OCI-LY7 (cell line): ENCODE results near the gene MACO1. TPM values are rescaled to one million over a fixed set of nuclear protein-coding genes. Genes with fewer than 3 reads are reported as not detected.
"Not testable (repeated sequence)": the region's sequence is repeated elsewhere in the genome, so short reads cannot be mapped to it uniquely, and the experiment has no call there.

Source experiments
- BruUV-seq: library from RNA; stranded (reverse); fragments of 400-500 nt; replicated peaks from 2 replicates; lab custom pipeline; 2021; lab: Mats Ljungman, UMichigan
- CTCF ChIA-PET: fragments of 300-600 bp; sonication (Branson Sonifier 250); formaldehyde crosslinking; loops from one replicate; lab custom pipeline; 2022; ENCODE audit warnings: antibody characterized with exemption; ENCODE audit not compliant: unreplicated experiment; lab: Charles Lee
- POLR2A ChIA-PET: fragments of 300-600 bp; sonication (Branson Sonifier 250); formaldehyde crosslinking; loops from one replicate; lab custom pipeline; 2022; ENCODE audit warnings: antibody characterized with exemption; lab: Charles Lee
- DNase-seq: peaks from one replicate; pipeline ENCODE4 v3.0.0-alpha.2; 2015; ENCODE audit warnings: low spot score
- H2AFZ ChIP-seq: fragments of 200-600 bp; sonication (generic), shearing (Covaris generic); 2 replicates; pipeline ENCODE4 v1.6.1; 2014; ENCODE audit warnings: mild to moderate bottlenecking, antibody characterized with exemption, low read length, moderate library complexity
- H3K27ac ChIP-seq: fragments of 200-600 bp; sonication (generic); 2 replicates; pipeline ENCODE4 v1.5.1; 2014; ENCODE audit warnings: mixed run types, low read depth, mild to moderate bottlenecking, moderate library complexity, low read length, inconsistent platforms; ENCODE audit not compliant: poor library complexity, severe bottlenecking
- H3K36me3 ChIP-seq: fragments of 200-600 bp; sonication (generic); 2 replicates; pipeline ENCODE4 v1.6.1; 2014; ENCODE audit warnings: mild to moderate bottlenecking, antibody characterized with exemption, low read length, moderate library complexity, mixed read lengths; ENCODE audit not compliant: insufficient read depth
- H3K4me1 ChIP-seq: fragments of 200-600 bp; sonication (generic); 2 replicates; pipeline ENCODE4 v1.5.1; 2014; ENCODE audit warnings: mild to moderate bottlenecking, low read length; ENCODE audit not compliant: insufficient read depth, poor library complexity, severe bottlenecking
- H3K4me2 ChIP-seq: fragments of 200-600 bp; sonication (generic); 2 replicates; pipeline ENCODE4 v1.6.1; 2014; ENCODE audit warnings: mild to moderate bottlenecking, low read length
- H3K4me3 ChIP-seq: fragments of 200-600 bp; sonication (generic); 2 replicates; pipeline ENCODE4 v1.5.1; 2014; ENCODE audit warnings: mild to moderate bottlenecking, low read depth, low read length; ENCODE audit not compliant: poor library complexity, severe bottlenecking
- H3K79me2 ChIP-seq: fragments of 200-600 bp; sonication (generic); 2 replicates; pipeline ENCODE4 v1.6.1; 2016; ENCODE audit warnings: low read depth, mild to moderate bottlenecking, low read length, moderate library complexity, mixed read lengths; ENCODE audit not compliant: insufficient read depth
- H3K9me2 ChIP-seq: fragments of 200-600 bp; sonication (generic); 2 replicates; pipeline ENCODE4 v1.6.1; 2016; ENCODE audit warnings: mild to moderate bottlenecking, low read length, mixed read lengths; ENCODE audit not compliant: insufficient read depth
- H3K9me3 ChIP-seq: fragments of 200-600 bp; sonication (generic); 2 replicates; pipeline ENCODE4 v1.6.1; 2014; ENCODE audit warnings: mild to moderate bottlenecking, mixed run types, low read length, mixed read lengths
- H4K20me1 ChIP-seq: fragments of 200-600 bp; sonication (generic); 2 replicates; pipeline ENCODE4 v1.6.1; 2014; ENCODE audit warnings: mild to moderate bottlenecking, antibody characterized with exemption, low read length, moderate library complexity, mixed read lengths; ENCODE audit not compliant: insufficient read depth
- intact Hi-C: fragments of 100-400 bp; cut with micrococcal nuclease; formaldehyde crosslinking; loops from one replicate; pipeline ENCODE4 v1.10.0; 2022; ENCODE audit not compliant: unreplicated experiment
- total RNA-seq, 2 experiments: library from RNA; depleted of rRNA in 1 of 2; stranded (reverse); fragments of >200 nt in 1 of 2; shearing (Covaris generic) in 1 of 2; gene quantifications; 2 replicates each; pipeline ENCODE4 v1.2.3, GENCODE V29; 2014 to 2022

MACO1 gene
- total RNA-seq, 2 experiments from 2014 or later: 11.8 to 18.6 TPM

DNA sequence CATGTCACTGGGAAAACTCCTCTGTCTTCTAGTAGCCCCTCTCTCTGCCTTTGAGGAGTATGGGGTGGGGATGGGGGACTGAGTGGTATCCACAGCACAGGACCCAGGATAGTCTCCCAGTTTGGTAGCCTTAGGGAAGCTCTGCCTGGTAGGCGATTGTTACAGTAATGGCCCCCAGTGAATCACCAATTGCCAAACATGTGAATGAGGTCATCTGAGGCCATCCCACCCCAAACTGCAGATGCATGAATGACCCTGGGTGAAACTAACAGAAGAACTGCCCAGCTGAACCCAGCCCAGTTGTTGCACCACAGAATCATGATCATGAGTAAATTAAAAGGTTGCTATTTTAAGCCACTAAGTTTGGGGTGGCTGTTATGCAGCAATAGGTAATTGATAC lies 16.1 kb upstream of the MACO1 start:
- CTCF ChIA-PET, H3K9me3 ChIP-seq, BruUV-seq, H2AFZ ChIP-seq, H3K4me3 ChIP-seq, DNase-seq, H3K4me2 ChIP-seq, H3K4me1 ChIP-seq, H4K20me1 ChIP-seq, H3K27ac ChIP-seq, H3K79me2 ChIP-seq, intact Hi-C loops, H3K36me3 ChIP-seq, H3K9me2 ChIP-seq, POLR2A ChIA-PET: not testable (repeated sequence)

DNA sequence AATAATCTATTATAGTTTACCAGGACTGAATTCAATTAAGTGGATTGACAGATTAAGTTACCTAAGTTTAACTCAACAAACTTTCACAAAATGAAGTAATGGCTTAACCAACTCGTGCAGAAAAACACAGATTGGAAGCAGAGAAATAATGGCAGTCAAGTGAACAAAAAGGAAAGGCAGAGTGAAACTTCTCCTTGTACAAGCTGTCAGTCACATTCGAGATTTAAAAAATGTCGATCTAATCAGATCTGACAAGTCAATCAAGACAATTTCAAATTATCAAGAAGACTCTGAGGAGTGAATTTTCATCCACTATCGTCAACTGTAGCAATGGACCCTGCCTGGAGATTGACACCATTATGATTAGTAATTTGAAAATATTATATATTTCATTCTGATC lies 13.4 kb upstream of the MACO1 start:
- CTCF ChIA-PET, H3K9me3 ChIP-seq, H3K36me3 ChIP-seq, H3K4me2 ChIP-seq, H3K9me2 ChIP-seq, BruUV-seq, H3K4me3 ChIP-seq, H3K79me2 ChIP-seq, H2AFZ ChIP-seq, H4K20me1 ChIP-seq, POLR2A ChIA-PET, H3K27ac ChIP-seq, H3K4me1 ChIP-seq, DNase-seq, intact Hi-C loops: not testable (repeated sequence)

DNA sequence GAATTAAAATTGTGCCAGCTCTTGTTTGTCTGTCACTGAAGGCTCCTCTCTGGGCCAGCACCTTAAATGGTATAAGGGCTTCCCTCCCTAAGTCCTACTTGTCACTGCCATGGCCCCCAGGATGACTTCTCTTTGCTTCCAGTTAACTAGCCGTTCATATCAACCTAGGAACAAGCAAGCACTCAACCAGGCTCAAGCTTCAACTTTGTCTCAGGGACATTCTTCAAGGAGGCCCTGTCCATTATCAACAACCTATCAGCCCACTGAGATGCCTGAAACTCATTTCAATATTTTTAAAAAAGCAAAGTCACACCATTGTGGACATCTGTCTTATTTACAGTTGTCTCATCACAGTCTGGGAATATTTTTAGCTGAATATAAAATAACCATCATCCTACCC lies 11.4 kb upstream of the MACO1 start:
- BruUV-seq, H2AFZ ChIP-seq, H3K4me1 ChIP-seq, H3K4me2 ChIP-seq, H3K9me3 ChIP-seq, H3K79me2 ChIP-seq, H3K36me3 ChIP-seq, DNase-seq, H3K27ac ChIP-seq, H4K20me1 ChIP-seq, H3K4me3 ChIP-seq, CTCF ChIA-PET, intact Hi-C loops, POLR2A ChIA-PET, H3K9me2 ChIP-seq: not testable (repeated sequence)

DNA sequence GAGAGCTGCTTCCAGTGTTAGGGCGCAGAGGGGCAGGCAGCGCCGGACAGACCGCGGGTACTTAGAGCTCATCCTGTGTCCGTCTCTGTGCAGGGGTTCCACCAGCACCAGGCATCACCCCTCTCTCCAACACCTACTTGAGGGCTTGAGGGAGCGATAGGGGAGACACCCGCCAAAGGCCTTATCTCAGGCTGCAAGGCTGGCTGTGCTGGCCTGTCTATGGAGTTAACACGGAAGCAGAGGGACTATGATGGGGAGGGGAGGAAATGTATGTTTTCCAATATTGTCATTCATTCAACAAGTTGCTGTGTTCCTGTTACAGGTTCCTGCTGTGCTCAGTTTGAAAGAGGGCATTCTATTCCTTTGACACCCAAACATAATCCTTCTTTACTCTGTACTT lies 10.0 kb upstream of the MACO1 start, which contains the start of gene RHCE:
RHCE (minus strand) TSS at position 111 of the 400 bp plus-strand sequence; CDS start at position 72, 39 bp downstream.
- H3K79me2 ChIP-seq, H3K4me2 ChIP-seq, H3K9me2 ChIP-seq, H3K36me3 ChIP-seq, H3K27ac ChIP-seq, H2AFZ ChIP-seq, H3K4me3 ChIP-seq, POLR2A ChIA-PET, CTCF ChIA-PET, H3K9me3 ChIP-seq, intact Hi-C loops, H3K4me1 ChIP-seq, DNase-seq, H4K20me1 ChIP-seq, BruUV-seq: not testable (repeated sequence)

DNA sequence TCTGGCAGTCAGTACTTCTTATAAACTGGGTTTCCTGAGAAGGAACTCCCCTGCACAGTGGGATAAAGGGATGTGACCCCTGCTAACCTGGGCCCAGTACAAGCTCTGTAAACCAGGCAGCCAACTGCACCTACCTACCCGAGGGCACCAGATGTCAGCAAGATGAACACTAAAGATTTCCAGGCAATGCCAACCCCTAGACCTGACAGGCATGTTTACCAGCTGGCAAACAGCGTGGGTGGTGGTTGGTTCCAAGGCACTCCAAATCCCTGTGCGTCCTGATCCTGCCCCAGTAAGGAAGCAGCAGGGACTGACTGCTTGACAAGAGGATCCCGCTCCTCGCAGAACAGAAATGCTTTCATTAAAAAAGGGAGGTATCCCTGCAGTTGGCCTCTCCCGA lies 7.5 kb upstream of the MACO1 start:
- CTCF ChIA-PET, H3K27ac ChIP-seq, BruUV-seq, POLR2A ChIA-PET, H3K4me2 ChIP-seq, H3K4me3 ChIP-seq, H3K36me3 ChIP-seq, H3K9me3 ChIP-seq, DNase-seq, H4K20me1 ChIP-seq, H3K9me2 ChIP-seq, H3K4me1 ChIP-seq, H2AFZ ChIP-seq, intact Hi-C loops, H3K79me2 ChIP-seq: not testable (repeated sequence)
